Neural cell (in vitro differentiated cells): Measurements from ENCODE around the gene VSNL1. TPM values are rescaled to one million over a fixed set of nuclear protein-coding genes. Genes with fewer than 3 reads are reported as not detected.

Experiments used
- H2AFZ ChIP-seq: fragments of 200-600, 300-800 bp; sonication (generic), shearing (Covaris generic); 2 replicates; pipeline ENCODE4 v1.6.0; 2014; ENCODE audit warnings: low read depth, mild to moderate bottlenecking, antibody characterized with exemption, low read length, moderate library complexity
- H3F3A ChIP-seq: fragments of 200-600 bp; shearing (Covaris generic); 2 replicates; pipeline ENCODE4 v1.6.1; 2016; ENCODE audit warnings: mild to moderate bottlenecking, moderate library complexity, mixed read lengths, antibody characterized with exemption, low read length; ENCODE audit not compliant: insufficient read depth, poor library complexity, severe bottlenecking
- H3K27ac ChIP-seq: fragments of 200-600, 300-800 bp; sonication (generic), shearing (Covaris generic); 2 replicates; pipeline ENCODE4 v1.5.1; 2014; ENCODE audit warnings: mild to moderate bottlenecking, low read length, moderate library complexity
- H3K27me3 ChIP-seq: fragments of 300-800, 200-600 bp; sonication (generic), shearing (Covaris generic); 2 replicates; pipeline ENCODE4 v1.6.0; 2014; ENCODE audit warnings: mild to moderate bottlenecking, low read depth, low read length, moderate library complexity; ENCODE audit not compliant: insufficient read depth
- H3K36me3 ChIP-seq: fragments of 300-800, 200-600 bp; sonication (generic), shearing (Covaris generic); 2 replicates; pipeline ENCODE4 v1.5.1; 2014; ENCODE audit warnings: mild to moderate bottlenecking, antibody characterized with exemption, low read length, moderate library complexity; ENCODE audit not compliant: insufficient read depth
- H3K4me2 ChIP-seq: fragments of 300-800, 200-600 bp; sonication (generic), shearing (Covaris generic); 2 replicates; pipeline ENCODE4 v1.6.0; 2014; ENCODE audit warnings: mild to moderate bottlenecking, low read length
- H3K4me3 ChIP-seq: fragments of 300-800, 200-600 bp; sonication (generic), shearing (Covaris generic); 2 replicates; pipeline ENCODE4 v1.5.1; 2014; ENCODE audit warnings: mild to moderate bottlenecking, low read length, moderate library complexity
- H3K79me2 ChIP-seq: fragments of 200-600 bp; shearing (Covaris generic); replicated peaks from 2 replicates; pipeline ENCODE4 v1.6.0; 2014; ENCODE audit warnings: mild to moderate bottlenecking, low read length, moderate library complexity; ENCODE audit not compliant: insufficient read depth
- H3K9ac ChIP-seq: fragments of 300-800, 200-600 bp; sonication (generic), shearing (Covaris generic); 2 replicates; pipeline ENCODE4 v1.6.1; 2016; ENCODE audit warnings: mild to moderate bottlenecking, low read length, mixed read lengths
- H3K9me2 ChIP-seq: fragments of 200-600 bp; shearing (Covaris generic); 2 replicates; pipeline ENCODE4 v1.6.1; 2016; ENCODE audit warnings: mild to moderate bottlenecking, low read length, mixed read lengths; ENCODE audit not compliant: insufficient read depth
- H3K9me3 ChIP-seq: fragments of 200-600, 300-800 bp; sonication (generic), shearing (Covaris generic); 2 replicates; pipeline ENCODE4 v1.6.1; 2016; ENCODE audit warnings: mild to moderate bottlenecking, mixed run types, low read length, moderate library complexity, mixed read lengths
- H4K20me1 ChIP-seq: fragments of 200-600 bp; shearing (Covaris generic); 2 replicates; pipeline ENCODE4 v1.6.1; 2016; ENCODE audit warnings: mild to moderate bottlenecking, mixed run types; ENCODE audit not compliant: insufficient read depth
- CTCF ChIP-seq: fragments of 450-650 bp; IDR thresholded peaks from 2 replicates; pipeline ENCODE4 v1.5.1; 2014; ENCODE audit warnings: antibody characterized with exemption, mild to moderate bottlenecking, moderate library complexity; ENCODE audit not compliant: poor library complexity, severe bottlenecking
- EP300 ChIP-seq: fragments of 450-650 bp; conservative IDR thresholded peaks from 2 replicates; pipeline ENCODE4 v1.6.1; 2014; ENCODE audit warnings: antibody characterized with exemption, mild to moderate bottlenecking, moderate library complexity; ENCODE audit not compliant: poor library complexity, severe bottlenecking
- EZH2 ChIP-seq: fragments of 200-600, 300-800 bp; shearing (Covaris generic), sonication (generic); IDR thresholded peaks from 2 replicates; pipeline ENCODE4 v1.6.1; 2014; ENCODE audit warnings: antibody characterized with exemption, low read length, borderline replicate concordance, mild to moderate bottlenecking; ENCODE audit not compliant: insufficient read depth, poor library complexity, severe bottlenecking
- MXI1 ChIP-seq: fragments of 450-650 bp; conservative IDR thresholded peaks from 2 replicates; pipeline ENCODE4 v1.6.1; 2014; ENCODE audit warnings: antibody characterized with exemption, mild to moderate bottlenecking; ENCODE audit not compliant: poor library complexity, severe bottlenecking
- POLR2AphosphoS5 ChIP-seq: IDR thresholded peaks from 2 replicates; pipeline ENCODE4 v1.6.1; 2012
- RAD21 ChIP-seq: fragments of 450-650 bp; conservative IDR thresholded peaks from 2 replicates; pipeline ENCODE4 v1.6.1; 2014; ENCODE audit warnings: antibody characterized with exemption, mild to moderate bottlenecking, moderate library complexity
- REST ChIP-seq: IDR thresholded peaks from 2 replicates; pipeline ENCODE4 v1.6.1; 2012; ENCODE audit warnings: borderline replicate concordance
- SMC3 ChIP-seq: fragments of 450-650 bp; conservative IDR thresholded peaks from 2 replicates; pipeline ENCODE4 v1.6.1; 2014; ENCODE audit warnings: antibody characterized with exemption, mild to moderate bottlenecking, moderate library complexity; ENCODE audit not compliant: poor library complexity
- TAF1 ChIP-seq: IDR thresholded peaks from 2 replicates; pipeline ENCODE4 v1.6.1; 2012; ENCODE audit warnings: low read depth
- polyA plus RNA-seq: library from polyadenylated mRNA; depleted of rRNA; stranded (reverse); fragments of >200 nt; gene quantifications from 2 replicates; pipeline ENCODE4 v1.2.3, GENCODE V29; 2014

The VSNL1 gene
- polyA plus RNA-seq, 1 donor from 2014 or later: 69.7 TPM

GRCh38 chr2:17617516-17617915 is 77.0 kb downstream of the VSNL1 start:
- Histone ChIP-seq H3K79me2 (no peaks in the 10 kb centered on the region), H3F3A (no peaks in the 10 kb centered on the region), H3K4me3 (no peak overlapping the region), H3K36me3 (no peaks in the 10 kb centered on the region), H3K27ac (no peak overlapping the region), H4K20me1 (no peaks in the 10 kb centered on the region), H3K9me3 (no peaks in the 10 kb centered on the region), H3K4me2 (no peak overlapping the region), H3K9me2 (no peaks in the 10 kb centered on the region), H3K9ac (no peak overlapping the region), H2AFZ (no peak overlapping the region), H3K27me3 (no peaks in the 10 kb centered on the region)
- TF ChIP-seq RAD21: no peak
- TF ChIP-seq SMC3: no peak
- TF ChIP-seq POLR2AphosphoS5: no peak
- no peak for TF ChIP-seq MXI1
- TF ChIP-seq REST: no peak
- TF ChIP-seq TAF1: no peak
- no peak for TF ChIP-seq EZH2
- no peak for TF ChIP-seq CTCF
- TF ChIP-seq EP300: no peak

DNA sequence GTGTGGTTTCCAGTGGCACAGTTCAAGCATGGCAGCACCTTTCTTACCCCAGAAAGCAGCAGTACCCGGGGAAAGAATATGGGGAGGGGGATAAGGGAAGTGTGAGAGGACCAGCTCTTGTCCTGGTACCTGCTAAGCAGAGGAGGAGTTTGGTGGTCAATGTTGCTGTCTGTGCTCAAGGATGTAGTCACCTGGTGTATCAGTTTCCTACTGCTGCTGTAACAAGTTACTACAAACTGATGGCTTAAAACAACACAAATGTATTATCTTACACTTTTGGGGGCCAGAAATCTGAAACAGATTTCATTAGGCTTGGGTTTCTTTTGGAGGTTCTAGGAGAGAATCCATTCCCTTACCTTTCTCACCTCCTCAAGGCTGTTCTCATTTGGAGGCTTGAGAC is 77.5 kb downstream of the VSNL1 start:
- Histone ChIP-seq H3K9me3 (no peaks in the 10 kb centered on the region), H3K79me2 (no peaks in the 10 kb centered on the region), H3K9me2 (no peaks in the 10 kb centered on the region), H3K9ac (no peak overlapping the region), H4K20me1 (no peaks in the 10 kb centered on the region), H3K36me3 (no peaks in the 10 kb centered on the region), H3F3A (no peaks in the 10 kb centered on the region), H3K27me3 (no peaks in the 10 kb centered on the region), H3K27ac (no peak overlapping the region), H3K4me2 (no peak overlapping the region), H3K4me3 (no peak overlapping the region), H2AFZ (no peak overlapping the region)
- TF ChIP-seq RAD21 (no peak), POLR2AphosphoS5 (no peak), TAF1 (no peak), REST (no peak), MXI1 (no peak), CTCF (no peak), EP300 (no peak), SMC3 (no peak), EZH2 (no peak)
